ENCODE measurements around the gene MKRN2OS. TPM values are rescaled to one million over a fixed set of nuclear protein-coding genes. Genes with fewer than 3 reads are reported as not detected.
A peak's percentile ranks its signal among the peaks of the same experiment; 100 is the strongest.

MKRN2OS gene
- total and polyA plus RNA-seq, 2 donors (not counting 3 experiments of a cell fraction or from before 2014, with no cell fraction given): not detected

- ChIA-PET CTCF (no interaction called here), POLR2A (interaction anchor here (0.7 kb wide), 1 partner anchor 149 kb away, joined by 8 read pairs; no protein-coding TSS in a partner anchor)
- BruUV-seq (replicated peaks): no TSS peak
- no peak for TF ChIP-seq FOS (IDR thresholded peaks at IDR 0.05; ENCODE audit: borderline replicate concordance, insufficient read depth, low read length)
- no peak for TF ChIP-seq JUN (IDR thresholded peaks at IDR 0.05; ENCODE audit: borderline replicate concordance, insufficient read depth, insufficient read length, low read depth)
- TF ChIP-seq MYC (IDR thresholded peaks at IDR 0.05; ENCODE audit: low read depth, low read length): no peak
- no peak for TF ChIP-seq CTCF (IDR thresholded peaks at IDR 0.05; ENCODE audit: extremely low read depth in 1 of 2, insufficient read depth in 1 of 2, low read depth in 1 of 2, low read length in 2 of 2)
- TF ChIP-seq MAX (IDR thresholded peaks at IDR 0.05; ENCODE audit: insufficient read depth, insufficient read length): no peak
- no peak for TF ChIP-seq EZH2 (IDR thresholded peaks at IDR 0.05; ENCODE audit: borderline replicate concordance, low read depth, low read length, severe bottlenecking)
- TF ChIP-seq POLR2A (IDR thresholded peaks at IDR 0.05; ENCODE audit: low read depth, low read length): no peak
- H3K79me2 ChIP-seq (ENCODE audit: control insufficient read depth, insufficient read depth, low read length): no peaks in the 10 kb centered on the region
- H4K20me1 ChIP-seq (replicated peaks; ENCODE audit: control insufficient read depth, extremely low read depth, insufficient read depth, low read length): no peaks in the 10 kb centered on the region
- H3K9me3 ChIP-seq (replicated peaks; ENCODE audit: control insufficient read depth, insufficient read depth, low read length): no peaks in the 10 kb centered on the region
- no peak for DNase-seq (ENCODE audit: low read depth, low spot score)
- no peaks in the 10 kb centered on the region for H3K4me1 ChIP-seq (ENCODE audit: control insufficient read depth, extremely low read depth, insufficient read depth, low read length)
- no peaks in the 10 kb centered on the region for H3K9me1 ChIP-seq (replicated peaks; ENCODE audit: control insufficient read depth, extremely low read depth, insufficient read depth, low read length)
- dilution Hi-C loops (cut with MboI; ENCODE audit: extremely low pct_ligation_motif_present, low sequenced_read_pairs) (no loop called here), intact Hi-C loops (cut with micrococcal nuclease) (no loop called here)
- H2AFZ ChIP-seq (ENCODE audit: low read depth, low read length): no peak overlapping the region
- peaks cover 14 to 28% of the 10 kb centered on the region in 2 experiments for H3K36me3 ChIP-seq (ENCODE audit: control insufficient read depth in 2 of 2, extremely low read depth in 1 of 2, insufficient read depth in 2 of 2, low read length in 2 of 2)
- H3K27ac ChIP-seq (ENCODE audit: insufficient read depth, low read depth, low read length): no peak overlapping the region
- no peak overlapping the region for H3K4me3 ChIP-seq (replicated peaks in 1 of 3; ENCODE audit: insufficient read depth in 1 of 3, low read depth in 1 of 3, low read length in 3 of 3)
- H3K4me2 ChIP-seq (ENCODE audit: insufficient read depth, low read length): no peak overlapping the region
- FAIRE-seq: peak; percentile 37
- no peaks in the 10 kb centered on the region for H3K27me3 ChIP-seq (ENCODE audit: control insufficient read depth in 2 of 2, insufficient read depth in 2 of 2, low read length in 2 of 2)
- no peak overlapping the region for H3K9ac ChIP-seq (replicated peaks; ENCODE audit: extremely low read depth, insufficient read depth, low read length)
Measured at GRCh38 chr3:12593473-12593872, 48.2 kb upstream of the MKRN2OS start.

All from endothelial cell of umbilical vein (primary cell).